NCI-H2196 treated with DMSO at 0.1 percent for 48 hours (cell line): Measurements from ENCODE around the gene FBXO2.

Experiments used
- DNase-seq: peaks from one replicate; lab custom pipeline; 2025; ENCODE audit not compliant: unreplicated experiment; lab: John Stamatoyannopoulos, UW

Gene FBXO2

GRCh38 chr1:11682799-11683198, 28.6 kb upstream of the FBXO2 start:
- no peak for DNase-seq

- DNase-seq: no peak
These were observed 28.1 kb upstream of the FBXO2 start for GRCh38 chr1:11682287-11682771.

GRCh38 chr1:11681071-11681771, 27.0 kb upstream of the FBXO2 start, which contains the start of gene MAD2L2:
TSS of gene MAD2L2 (minus strand) at chr1:11681148. CDS start at chr1:11680601, 547 bp downstream.
- DNase-seq: peak; percentile 88

GRCh38 chr1:11680270-11681070, 26.2 kb upstream of the FBXO2 start:
- DNase-seq: no peak

- no peak for DNase-seq
These were observed 24.2 kb upstream of the FBXO2 start for GRCh38 chr1:11678442-11678841.

- no peak for DNase-seq
These were observed 22.3 kb upstream of the FBXO2 start for GRCh38 chr1:11676386-11677103.

- DNase-seq: no peak
These were observed 21.1 kb upstream of the FBXO2 start for GRCh38 chr1:11675325-11675724.

- no peak for DNase-seq
These were observed 20.3 kb upstream of the FBXO2 start for GRCh38 chr1:11674488-11674887.

GRCh38 chr1:11673089-11673769, 19.0 kb upstream of the FBXO2 start:
- no peak for DNase-seq

- no peak for DNase-seq
These were observed 17.5 kb upstream of the FBXO2 start for GRCh38 chr1:11671544-11672286.

GRCh38 chr1:11671205-11671543, 16.9 kb upstream of the FBXO2 start:
- no peak for DNase-seq

- DNase-seq: no peak
These were observed 16.5 kb upstream of the FBXO2 start for GRCh38 chr1:11670747-11671146.

GRCh38 chr1:11668516-11668915, 14.3 kb upstream of the FBXO2 start:
- no peak for DNase-seq

GRCh38 chr1:11664336-11665065, 10.3 kb upstream of the FBXO2 start:
- peak; percentile 10 for DNase-seq

GRCh38 chr1:11661103-11661502, 6.9 kb upstream of the FBXO2 start:
- DNase-seq: no peak

GRCh38 chr1:11659748-11660147, 5.5 kb upstream of the FBXO2 start:
- no peak for DNase-seq

- DNase-seq: no peak
These were observed 4.3 kb upstream of the FBXO2 start for GRCh38 chr1:11658542-11658941.

- DNase-seq: no peak
These were observed 3.4 kb upstream of the FBXO2 start for GRCh38 chr1:11657654-11658053.

GRCh38 chr1:11654939-11655808, 945 bp upstream of the FBXO2 start:
- DNase-seq: no peak
